Measurements from ENCODE around the gene EZH1. TPM values are rescaled to one million over a fixed set of nuclear protein-coding genes. Genes with fewer than 3 reads are reported as not detected.
"Not testable (repeated sequence)": the region's sequence is repeated elsewhere in the genome, so short reads cannot be mapped to it uniquely, and the experiment has no call there.

Gene EZH1
- total RNA-seq, 1 experiment from 2014 or later = 33.8 TPM

DNA sequence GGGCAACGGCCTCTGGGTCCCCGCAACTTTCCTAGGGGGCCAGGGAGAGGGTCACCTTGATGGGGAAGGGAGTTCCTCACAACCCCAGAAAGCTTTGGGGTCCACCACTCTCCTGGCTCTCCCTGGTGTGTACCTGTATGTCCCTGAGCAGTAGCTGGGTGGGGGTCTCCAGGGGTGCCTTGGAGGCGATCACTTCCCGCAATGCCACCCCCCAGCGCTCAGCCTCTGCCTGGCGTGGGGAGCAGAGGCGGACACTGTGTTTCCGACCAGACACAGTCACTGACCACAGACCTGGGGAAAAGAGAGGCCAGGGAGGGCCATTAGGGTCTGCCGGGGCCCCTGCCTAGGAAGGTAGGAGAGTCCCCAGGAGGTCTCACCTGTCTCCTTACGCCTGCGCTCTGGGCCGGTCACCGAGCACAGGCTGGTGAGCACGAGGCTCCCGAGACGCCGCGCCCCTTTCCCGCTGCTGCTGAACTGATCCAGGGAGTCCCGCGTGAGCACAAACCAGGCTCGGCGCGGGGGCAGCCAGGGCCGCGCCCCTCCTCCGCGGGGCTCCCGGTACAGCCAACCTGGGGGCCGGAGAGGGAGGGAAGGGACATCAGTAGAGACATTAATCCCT, 71.5 kb downstream of the EZH1 start:
- no peak for DNase-seq (ENCODE audit: extremely low read depth, low read depth)

- no peak for DNase-seq (ENCODE audit: extremely low read depth, low read depth)
Observed at GRCh38 chr17:42672038-42672437, 72.8 kb downstream of the EZH1 start.

- no peak for DNase-seq (ENCODE audit: extremely low read depth, low read depth)
Observed at GRCh38 chr17:42670789-42671657, 73.8 kb downstream of the EZH1 start.

DNA sequence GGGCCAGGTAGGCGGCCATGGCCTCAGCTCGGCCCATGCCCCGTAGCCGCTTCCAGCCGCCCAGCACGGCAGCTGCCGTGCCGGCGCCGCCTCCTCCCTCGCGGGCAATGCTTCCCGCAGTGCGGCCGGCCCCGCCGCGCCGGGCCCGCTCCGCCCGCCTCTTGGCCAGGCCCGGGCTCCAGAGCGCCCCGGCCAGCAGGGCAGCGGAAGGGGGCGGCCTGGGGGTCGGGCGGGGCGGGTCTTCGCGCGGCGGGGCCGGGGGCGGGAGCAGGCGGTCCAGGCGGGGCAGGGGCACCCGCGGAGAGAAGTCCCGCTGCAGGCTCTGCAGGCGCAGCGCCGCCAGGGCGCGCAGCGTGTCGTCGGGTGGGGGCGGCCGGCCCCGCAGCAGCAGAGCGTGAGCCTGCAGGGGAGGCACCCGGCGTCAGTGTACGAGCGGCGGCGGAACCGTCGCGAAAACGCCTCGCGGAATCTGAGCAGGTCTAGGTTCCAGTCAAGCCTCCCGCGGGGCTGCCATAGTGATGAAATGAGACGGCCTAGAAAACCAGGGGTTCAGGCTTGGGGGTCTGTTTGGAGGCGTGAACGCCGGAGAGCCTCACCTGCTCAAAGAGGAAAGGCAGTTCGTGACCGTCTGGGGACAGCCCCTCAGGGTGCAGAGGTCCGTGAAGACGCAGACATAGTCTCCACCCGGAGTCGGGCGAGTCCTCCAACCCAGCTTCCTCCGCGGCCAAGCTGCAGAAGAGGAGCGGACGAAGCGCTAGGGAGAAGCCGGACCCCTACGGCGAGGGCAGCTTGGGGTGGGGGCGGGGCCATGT, 74.7 kb downstream of the EZH1 start:
- DNase-seq (ENCODE audit: extremely low read depth, low read depth) = no peak

- DNase-seq (ENCODE audit: extremely low read depth, low read depth) = no peak
Observed at GRCh38 chr17:42669705-42669976, 75.2 kb downstream of the EZH1 start.

- DNase-seq (ENCODE audit: extremely low read depth, low read depth) = peak; percentile 84
Observed at GRCh38 chr17:42667088-42667951, 77.5 kb downstream of the EZH1 start.

DNA sequence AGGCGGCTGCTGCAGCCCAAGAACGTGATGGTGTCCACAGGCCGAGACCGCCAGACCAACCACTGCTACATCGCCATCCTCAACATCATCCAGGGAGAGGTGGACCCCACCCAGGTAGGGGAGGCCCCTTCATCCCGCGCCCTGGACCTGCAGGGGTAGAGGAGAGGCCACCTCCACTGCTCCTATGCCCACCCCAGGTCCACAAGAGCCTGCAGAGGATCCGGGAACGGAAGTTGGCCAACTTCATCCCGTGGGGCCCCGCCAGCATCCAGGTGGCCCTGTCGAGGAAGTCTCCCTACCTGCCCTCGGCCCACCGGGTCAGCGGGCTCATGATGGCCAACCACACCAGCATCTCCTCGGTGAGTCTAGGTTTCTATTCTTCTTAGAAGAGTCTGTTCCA, 78.7 kb downstream of the EZH1 start:
- DNase-seq (ENCODE audit: extremely low read depth, low read depth) = not testable (repeated sequence)

- no peak for DNase-seq (ENCODE audit: extremely low read depth, low read depth)
Observed at GRCh38 chr17:42665581-42666001, 79.2 kb downstream of the EZH1 start.

DNA sequence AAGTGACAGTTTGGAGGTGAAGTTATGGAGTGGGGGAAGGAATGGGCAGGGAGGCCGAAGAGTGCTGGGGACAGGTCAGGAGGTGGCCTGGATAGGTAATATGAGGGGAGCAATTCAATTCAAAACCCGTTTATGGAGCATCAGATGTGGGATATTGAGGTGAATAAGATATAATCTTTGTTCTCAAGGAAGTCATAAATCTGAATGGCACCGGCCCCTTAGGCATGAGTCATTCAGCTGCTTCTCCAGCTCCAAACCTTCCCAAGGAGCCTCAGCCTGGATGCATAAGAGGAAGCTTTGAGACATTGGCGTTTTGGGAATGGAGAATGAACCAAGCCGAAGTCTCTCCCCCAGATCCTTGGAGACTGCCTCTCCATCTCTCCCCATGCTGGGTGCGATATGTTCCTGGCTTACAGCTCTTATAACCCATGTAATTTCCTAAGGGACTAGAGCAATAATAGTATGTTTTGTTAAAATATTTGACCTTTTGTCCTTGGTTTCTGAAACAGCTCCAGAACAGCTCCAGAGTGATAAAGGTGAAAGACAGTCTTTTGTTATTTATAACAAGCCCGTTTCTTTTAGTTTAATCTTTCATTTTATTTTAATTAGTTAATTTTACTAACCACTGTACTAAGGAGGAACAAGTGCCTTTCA, 84.0 kb downstream of the EZH1 start:
- no peak for DNase-seq (ENCODE audit: extremely low read depth, low read depth)

DNA sequence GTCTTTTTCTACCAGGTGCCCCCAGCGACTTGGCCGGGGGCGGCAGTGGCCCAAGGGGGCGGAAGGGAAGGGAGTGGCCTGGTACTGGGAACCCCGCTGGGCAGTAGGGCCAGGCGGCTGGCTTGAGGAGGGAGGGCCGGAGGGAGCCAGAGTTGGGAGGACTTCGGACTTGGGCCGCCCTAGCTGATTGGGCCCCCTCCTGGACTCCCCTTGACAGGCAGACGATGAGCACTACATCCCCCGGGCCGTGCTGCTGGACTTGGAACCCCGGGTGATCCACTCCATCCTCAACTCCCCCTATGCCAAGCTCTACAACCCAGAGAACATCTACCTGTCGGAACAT, 84.9 kb downstream of the EZH1 start:
- not testable (repeated sequence) for DNase-seq (ENCODE audit: extremely low read depth, low read depth)

GRCh38 chr17:42659079-42659931, 85.5 kb downstream of the EZH1 start, which contains the start of gene TUBG2:
Gene TUBG2 (plus strand): TSS chr17:42659284. CDS start chr17:42659504, 220 bp downstream.
- peak; percentile 91 for DNase-seq (ENCODE audit: extremely low read depth, low read depth)

DNA sequence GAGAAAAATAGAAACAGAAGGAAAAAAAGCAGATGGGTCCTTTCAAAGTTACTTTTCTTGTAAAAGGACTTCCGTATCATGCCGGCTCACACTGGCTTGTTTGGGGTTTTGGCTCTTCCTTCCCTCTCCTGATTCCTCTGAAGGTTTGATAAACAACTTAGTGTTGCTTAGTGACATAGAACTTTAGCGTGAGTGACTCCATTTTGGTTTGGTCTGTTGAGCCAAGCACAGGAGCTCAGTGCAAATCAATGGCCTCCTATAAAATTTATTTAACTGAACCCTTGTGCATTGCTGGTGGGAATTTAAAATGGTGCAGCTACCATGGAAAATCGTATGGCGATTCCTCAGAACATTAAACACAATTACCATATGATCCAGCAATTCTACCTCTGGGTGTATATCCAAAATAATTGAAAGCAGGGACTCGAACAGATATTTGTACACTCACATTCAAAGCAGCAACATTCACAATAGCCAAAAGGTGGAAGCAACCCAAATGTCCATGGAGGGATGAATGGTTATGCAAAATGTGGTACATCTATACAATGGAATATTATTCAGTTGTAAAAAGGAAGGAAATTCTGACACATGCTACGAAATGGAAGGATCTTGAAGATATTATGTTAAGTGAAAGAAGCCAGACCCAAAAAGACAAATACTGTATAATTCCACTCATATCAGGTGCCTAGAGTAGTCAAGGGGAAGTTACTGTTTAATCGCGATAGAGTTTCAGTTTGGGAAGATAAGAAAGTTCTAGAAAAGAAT, 86.8 kb downstream of the EZH1 start:
- DNase-seq (ENCODE audit: extremely low read depth, low read depth) = no peak

DNA sequence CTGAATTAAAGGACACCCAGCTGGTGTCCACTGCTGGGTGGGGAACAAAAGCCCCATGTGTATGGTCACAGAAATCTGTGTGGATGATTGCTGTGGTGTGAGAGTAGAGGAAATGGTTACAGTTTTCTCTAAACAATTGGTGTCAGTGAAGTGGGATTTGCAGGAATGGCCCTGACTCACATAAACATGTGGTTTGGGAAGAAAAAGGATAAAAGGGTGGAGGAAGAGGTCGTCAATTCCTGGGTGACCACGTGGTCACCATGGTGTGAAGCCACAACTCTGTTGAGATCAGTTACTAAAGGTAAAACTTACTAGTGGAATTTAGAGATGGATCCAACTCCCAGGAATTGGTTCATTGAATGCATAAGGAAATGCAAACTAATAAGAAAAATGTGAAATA, 89.3 kb downstream of the EZH1 start:
- DNase-seq (ENCODE audit: extremely low read depth, low read depth) = no peak

DNA sequence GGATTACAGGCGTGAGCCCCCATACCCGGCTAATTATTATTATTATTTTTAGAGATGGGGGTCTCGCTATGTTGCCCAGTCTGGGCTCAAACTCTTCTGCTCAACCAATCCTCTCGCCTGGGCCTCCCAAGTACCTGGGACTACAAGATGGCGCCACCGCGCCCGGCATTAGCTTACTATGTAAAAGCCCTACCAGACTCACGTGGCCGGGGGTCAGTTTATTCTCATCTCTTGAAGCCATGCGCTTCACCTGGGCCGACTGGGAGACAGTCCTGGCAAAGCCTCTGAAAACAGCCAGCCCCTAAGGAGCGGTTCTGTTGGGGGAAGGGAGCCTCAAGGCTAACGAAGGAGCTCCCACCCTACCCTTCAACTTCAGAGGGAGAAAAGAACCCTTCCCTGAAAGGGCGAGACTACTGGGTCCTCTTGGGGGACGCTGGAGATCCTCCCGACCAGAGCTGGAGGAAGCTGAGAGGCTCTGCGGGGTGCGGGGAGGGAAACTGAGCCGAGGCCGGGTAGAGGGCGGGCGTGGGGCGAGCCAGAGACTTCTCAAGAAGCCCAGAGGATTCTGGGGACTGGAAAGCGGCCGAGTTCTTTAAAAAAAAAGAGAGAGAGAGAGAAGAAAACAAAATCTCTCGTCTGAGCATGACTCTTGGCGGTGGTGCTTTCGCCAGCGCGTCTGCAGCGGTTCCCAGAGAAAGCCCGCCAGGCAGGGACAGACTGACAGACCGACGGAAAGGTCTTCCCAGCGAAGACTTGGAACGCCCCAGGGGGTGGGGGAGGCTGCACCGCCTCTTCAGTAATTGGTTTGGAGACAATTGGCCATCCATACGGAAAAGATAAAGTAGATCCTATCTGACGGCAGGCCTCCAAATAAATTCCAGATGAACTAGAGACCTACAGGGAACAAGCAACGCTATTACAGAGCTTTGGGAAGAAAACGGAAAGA, 91.4 kb downstream of the EZH1 start:
- no peak for DNase-seq (ENCODE audit: extremely low read depth, low read depth)

- no peak for DNase-seq (ENCODE audit: extremely low read depth, low read depth)
Observed at GRCh38 chr17:42651392-42651791, 93.4 kb downstream of the EZH1 start.
